ENCODE data around the gene CD58.
"Not testable (repeated sequence)": the region's sequence is repeated elsewhere in the genome, so short reads cannot be mapped to it uniquely, and the experiment has no call there.

The CD58 gene

GRCh38 chr1:116569776-116570357 is 959 bp downstream of the CD58 start:
- DNase-seq (ENCODE audit: low spot score): no peak

GRCh38 chr1:116569381-116569670 is 1.5 kb downstream of the CD58 start:
- DNase-seq (ENCODE audit: low spot score): no peak

- DNase-seq (ENCODE audit: low spot score): no peak
Observed at GRCh38 chr1:116568662-116569380, 2.0 kb downstream of the CD58 start.

GRCh38 chr1:116567790-116568661 is 2.8 kb downstream of the CD58 start:
- no peak for DNase-seq (ENCODE audit: low spot score)

- no peak for DNase-seq (ENCODE audit: low spot score)
Observed at GRCh38 chr1:116565222-116565621, 5.6 kb downstream of the CD58 start.

- no peak for DNase-seq (ENCODE audit: low spot score)
Observed at GRCh38 chr1:116564426-116564825, 6.4 kb downstream of the CD58 start.

- DNase-seq (ENCODE audit: low spot score): not testable (repeated sequence)
Observed at GRCh38 chr1:116562465-116562864, 8.4 kb downstream of the CD58 start.

- no peak for DNase-seq (ENCODE audit: low spot score)
Observed at GRCh38 chr1:116561563-116561962, 9.3 kb downstream of the CD58 start.

GRCh38 chr1:116560704-116561490 is 9.9 kb downstream of the CD58 start:
- DNase-seq (ENCODE audit: low spot score): no peak

GRCh38 chr1:116559304-116559761 is 11.5 kb downstream of the CD58 start:
- no peak for DNase-seq (ENCODE audit: low spot score)

- no peak for DNase-seq (ENCODE audit: low spot score)
Observed at GRCh38 chr1:116558571-116558970, 12.3 kb downstream of the CD58 start.

- DNase-seq (ENCODE audit: low spot score): no peak
Observed at GRCh38 chr1:116558140-116558549, 12.7 kb downstream of the CD58 start.

- no peak for DNase-seq (ENCODE audit: low spot score)
Observed at GRCh38 chr1:116557323-116557878, 13.4 kb downstream of the CD58 start.

GRCh38 chr1:116556289-116557006 is 14.4 kb downstream of the CD58 start:
- DNase-seq (ENCODE audit: low spot score): no peak

- DNase-seq (ENCODE audit: low spot score): no peak
Observed at GRCh38 chr1:116554924-116555323, 15.9 kb downstream of the CD58 start.

GRCh38 chr1:116553386-116554115 is 17.3 kb downstream of the CD58 start:
- no peak for DNase-seq (ENCODE audit: low spot score)

- no peak for DNase-seq (ENCODE audit: low spot score)
Observed at GRCh38 chr1:116546354-116546977, 24.4 kb downstream of the CD58 start.

GRCh38 chr1:116545359-116545705 is 25.5 kb downstream of the CD58 start:
- DNase-seq (ENCODE audit: low spot score): no peak

- DNase-seq (ENCODE audit: low spot score): no peak
Observed at GRCh38 chr1:116544588-116545358, 26.1 kb downstream of the CD58 start.
